HepG2 (cell line): ENCODE measurements around the gene CER1. TPM values are rescaled to one million over a fixed set of nuclear protein-coding genes. Genes with fewer than 3 reads are reported as not detected.

Source experiments
- ATAC-seq: fragments of 200-7000 bp; cut with Tn5 transposase; 3 replicates; pipeline ENCODE4 v1.9.1; 2020; ENCODE audit warnings: mild to moderate bottlenecking, moderate library complexity
- BruUV-seq: library from RNA; stranded (reverse); fragments of 400-500 nt; replicated peaks from 2 replicates; lab custom pipeline; 2021; lab: Mats Ljungman, UMichigan
- CTCF ChIA-PET: fragments of 300-600 bp; formaldehyde crosslinking; extraction: SDS; loops from one replicate; lab custom pipeline; 2021; ENCODE audit warnings: low total read pairs, inconsistent platforms, low intra/inter-chr PET ratio; lab: Yijun Ruan, JAX
- POLR2A ChIA-PET: fragments of 350-600 bp; sonication (Branson Sonifier 250); formaldehyde crosslinking; loops from one replicate; lab custom pipeline; 2020; ENCODE audit warnings: antibody characterized with exemption, inconsistent platforms; lab: Yijun Ruan, JAX
- DNase-seq: peaks from one replicate; pipeline ENCODE4 v3.0.0-alpha.2; 2015; ENCODE audit warnings: low spot score
- FAIRE-seq: peaks from 3 replicates; lab custom pipeline; 2011; peaks lifted over from hg19 to GRCh38; lab: Jason Lieb, UNC
- H2AFZ ChIP-seq: one replicate; pipeline ENCODE4 v1.6.1; 2011; ENCODE audit warnings: low read length, inconsistent platforms
- H3K27ac ChIP-seq: fragments of 300-600 bp; 3 replicates; pipeline ENCODE4 v1.8.0; 2011; ENCODE audit warnings: mixed run types, mild to moderate bottlenecking, mixed read lengths, low read length, inconsistent platforms; ENCODE audit not compliant: insufficient read depth; ENCODE audit errors: extremely low read length
- H3K27me3 ChIP-seq, 2 experiments: fragments of 200-600 bp in 1 of 2; 2 replicates in 1 of 2; 3 replicates in 1 of 2; pipeline versions ENCODE4 v1.6.0 to v1.8.0; 2011; ENCODE audit warnings: low read length in 2 of 2, mild to moderate bottlenecking in 2 of 2, moderate library complexity in 2 of 2, inconsistent platforms in 1 of 2; ENCODE audit not compliant: insufficient read depth in 2 of 2, control insufficient read depth in 1 of 2
- H3K36me3 ChIP-seq, 2 experiments: fragments of 200-600 bp in 1 of 2; replicated peaks in 1 of 2; 2 replicates in 1 of 2; 3 replicates in 1 of 2; pipeline versions ENCODE4 v1.5.1 to v1.8.0; 2011; ENCODE audit warnings: low read length in 2 of 2, inconsistent platforms in 1 of 2; ENCODE audit not compliant: insufficient read depth in 2 of 2, control insufficient read depth in 1 of 2
- H3K4me1 ChIP-seq: 2 replicates; pipeline ENCODE4 v1.5.1; 2012; ENCODE audit warnings: low read length, inconsistent platforms; ENCODE audit not compliant: insufficient read depth
- H3K4me2 ChIP-seq: 2 replicates; pipeline ENCODE4 v1.6.0; 2011; ENCODE audit warnings: low read depth, low read length, inconsistent platforms
- H3K4me3 ChIP-seq, 3 experiments: fragments of 200-600 bp in 1 of 3; sonication (generic), shearing (Covaris generic) in 1 of 3; replicated peaks in 1 of 3; 2 replicates each; pipeline ENCODE4 v1.5.1; 2011 to 2016; ENCODE audit warnings: low read length in 3 of 3, inconsistent platforms in 2 of 3, low read depth in 2 of 3, mild to moderate bottlenecking in 2 of 3, control low read depth in 1 of 3, mixed read lengths in 1 of 3; ENCODE audit not compliant: insufficient read depth in 1 of 3
- H3K79me2 ChIP-seq: one replicate; pipeline ENCODE4 v1.6.1; 2011; ENCODE audit warnings: low read length, inconsistent platforms; ENCODE audit not compliant: insufficient read depth
- H3K9ac ChIP-seq: 2 replicates; pipeline ENCODE4 v1.6.0; 2011; ENCODE audit warnings: mild to moderate bottlenecking, low read depth, low read length, inconsistent platforms; ENCODE audit not compliant: insufficient read depth
- H3K9me3 ChIP-seq: 2 replicates; pipeline ENCODE4 v1.5.1; 2012; ENCODE audit warnings: mild to moderate bottlenecking, low read length
- H4K20me1 ChIP-seq: 2 replicates; pipeline ENCODE4 v1.6.0; 2011; ENCODE audit warnings: inconsistent platforms, mild to moderate bottlenecking, low read length, moderate library complexity; ENCODE audit not compliant: insufficient read depth
- ADNP ChIP-seq: sonication (generic); formaldehyde crosslinking; IDR thresholded peaks from 2 replicates; pipeline ENCODE4 v1.4.0; 2020; ENCODE audit warnings: missing genetic modification reagents
- KDM5A ChIP-seq: fragments of 200-600 bp; sonication (generic); IDR thresholded peaks from 2 replicates; pipeline ENCODE4 v1.7.0; 2018; ENCODE audit warnings: antibody characterized with exemption, mild to moderate bottlenecking, low read length, borderline replicate concordance
- POLR2G ChIP-seq: fragments of 200-400 bp; formaldehyde crosslinking; IDR thresholded peaks from 2 replicates; pipeline ENCODE4 v1.6.1; 2018; ENCODE audit warnings: mild to moderate bottlenecking, low read depth, low read length, moderate library complexity
- RBM22 ChIP-seq: fragments of 200-400 bp; formaldehyde crosslinking; optimal IDR thresholded peaks from 2 replicates; pipeline ENCODE3; 2017; ENCODE audit warnings: mild to moderate bottlenecking, low read length, moderate library complexity
- WGBS: methylation state at CpG from one replicate; pipeline ENCODE4 v1.1.6; 2017; ENCODE audit warnings: low lambda C conversion rate; 5-methylcytosine and 5-hydroxymethylcytosine counted together
- in situ Hi-C: cut with HindIII; loops from 2 replicates; pipeline ENCODE4 v1.10.0; 2017; ENCODE audit warnings: low pct_unique_long_range_greater_than_20kb; ENCODE audit not compliant: extremely low pct_ligation_motif_present
- intact Hi-C: fragments of 100-400 bp; cut with micrococcal nuclease; formaldehyde crosslinking; loops from one replicate; pipeline ENCODE4 v1.10.0; 2022; ENCODE audit not compliant: unreplicated experiment
- polyA plus RNA-seq, 8 experiments: library from polyadenylated mRNA; depleted of rRNA in 3 of 8; stranded (reverse) in 7 of 8; unstranded in 1 of 8; fragments of >200 nt; fragmentation: Illumina TruSeq in 4 of 8; extraction: Trizol in 4 of 8; gene quantifications; 2 replicates each; pipeline versions ENCODE4 v1.2.1 to v1.2.3, GENCODE V29; 2011 to 2016; ENCODE audit warnings: low read depth in 4 of 8, missing spikeins in 1 of 8, mixed read lengths in 1 of 8; ENCODE audit not compliant: insufficient read depth in 1 of 8
- total RNA-seq, 5 experiments: library from RNA; depleted of rRNA; stranded (reverse); fragments of >200 nt; fragmentation: Illumina TruSeq; extraction: Trizol; gene quantifications; 2 replicates each; pipeline ENCODE4 v1.2.3, GENCODE V29; 2016; ENCODE audit warnings: low read depth in 1 of 5
- TF ChIP-seq, protein P1 (sequence below): sonication (generic); formaldehyde crosslinking; IDR thresholded peaks from 2 replicates; pipeline ENCODE4 v1.4.0; 2020; ENCODE audit warnings: missing genetic modification reagents, borderline replicate concordance
- TF ChIP-seq, protein P2 (sequence below): sonication (generic); formaldehyde crosslinking; IDR thresholded peaks from 2 replicates; pipeline ENCODE4 v1.5.0; 2020; ENCODE audit warnings: missing genetic modification reagents

The CER1 gene
- total and polyA plus RNA-seq, 2 of the 13 experiments (the other 11 are each of a cell fraction or from before 2014, with no cell fraction given): 0.18 TPM; not detected in 1

DNA sequence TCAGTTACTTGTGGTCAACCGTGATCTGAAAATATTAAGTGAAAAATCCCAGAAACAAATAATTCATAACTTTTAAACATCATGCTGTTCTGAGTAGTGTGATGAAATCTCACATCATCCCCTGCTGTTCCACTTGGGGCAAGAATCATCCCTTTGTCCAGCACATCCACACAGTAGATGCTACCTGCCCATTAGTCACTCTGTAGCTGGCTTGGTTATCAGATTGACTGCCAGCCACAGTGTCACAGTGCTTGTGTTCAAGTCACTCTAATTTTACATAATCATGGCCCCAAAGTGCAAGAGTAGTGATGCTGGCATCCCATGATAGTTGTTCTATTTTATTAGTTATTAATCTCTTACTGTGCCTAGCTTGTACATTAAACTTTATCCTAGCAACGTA lies 39.1 kb upstream of the CER1 start:
- WGBS: 85% methylated on average over 2 of the region's 2 CpGs
- DNase-seq: no peak
- no peaks in the 10 kb centered on the region for H3K9me3 ChIP-seq
- ATAC-seq: peak; percentile 26
- in situ Hi-C loops: loop anchor here (10.0 kb wide), 1 partner anchor 297 kb away; no protein-coding TSS in a partner anchor
- no peak overlapping the region for H3K27ac ChIP-seq
- FAIRE-seq: no peak
- H3K4me1 ChIP-seq: peaks cover 9% of the 10 kb centered on the region
- H3K27me3 ChIP-seq: no peaks in the 10 kb centered on the region
- peaks cover 0 to 36% of the 10 kb centered on the region in 2 experiments; a peak in 3 of 5 replicates for H3K36me3 ChIP-seq
- TF ChIP-seq RBM22: peak; percentile 86
- TF ChIP-seq, protein P1, sequence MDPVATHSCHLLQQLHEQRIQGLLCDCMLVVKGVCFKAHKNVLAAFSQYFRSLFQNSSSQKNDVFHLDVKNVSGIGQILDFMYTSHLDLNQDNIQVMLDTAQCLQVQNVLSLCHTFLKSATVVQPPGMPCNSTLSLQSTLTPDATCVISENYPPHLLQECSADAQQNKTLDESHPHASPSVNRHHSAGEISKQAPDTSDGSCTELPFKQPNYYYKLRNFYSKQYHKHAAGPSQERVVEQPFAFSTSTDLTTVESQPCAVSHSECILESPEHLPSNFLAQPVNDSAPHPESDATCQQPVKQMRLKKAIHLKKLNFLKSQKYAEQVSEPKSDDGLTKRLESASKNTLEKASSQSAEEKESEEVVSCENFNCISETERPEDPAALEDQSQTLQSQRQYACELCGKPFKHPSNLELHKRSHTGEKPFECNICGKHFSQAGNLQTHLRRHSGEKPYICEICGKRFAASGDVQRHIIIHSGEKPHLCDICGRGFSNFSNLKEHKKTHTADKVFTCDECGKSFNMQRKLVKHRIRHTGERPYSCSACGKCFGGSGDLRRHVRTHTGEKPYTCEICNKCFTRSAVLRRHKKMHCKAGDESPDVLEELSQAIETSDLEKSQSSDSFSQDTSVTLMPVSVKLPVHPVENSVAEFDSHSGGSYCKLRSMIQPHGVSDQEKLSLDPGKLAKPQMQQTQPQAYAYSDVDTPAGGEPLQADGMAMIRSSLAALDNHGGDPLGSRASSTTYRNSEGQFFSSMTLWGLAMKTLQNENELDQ: no peak
- no peak for TF ChIP-seq ADNP (CRISPR knock-in tag)
- no peak for TF ChIP-seq KDM5A
- TF ChIP-seq, protein P2, sequence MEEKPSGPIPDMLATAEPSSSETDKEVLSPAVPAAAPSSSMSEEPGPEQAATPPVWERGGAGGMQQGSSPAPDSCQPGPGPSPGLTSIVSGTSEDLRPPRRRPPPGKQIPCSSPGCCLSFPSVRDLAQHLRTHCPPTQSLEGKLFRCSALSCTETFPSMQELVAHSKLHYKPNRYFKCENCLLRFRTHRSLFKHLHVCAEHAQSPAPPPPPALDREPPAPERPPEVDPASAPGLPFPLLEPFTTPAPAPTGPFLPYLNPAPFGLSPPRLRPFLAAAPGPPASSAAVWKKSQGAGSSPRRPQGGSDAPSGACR (CRISPR knock-in tag): no peak
- TF ChIP-seq POLR2G: no peak; the same call in 1 of the 2 replicates
- H3K4me2 ChIP-seq: no peak overlapping the region
- no peak overlapping the region for H3K4me3 ChIP-seq
- intact Hi-C loops: no loop called here
- BruUV-seq: no TSS peak
- H3K79me2 ChIP-seq: no peaks in the 10 kb centered on the region
- CTCF ChIA-PET: no interaction called here
- H4K20me1 ChIP-seq: no peaks in the 10 kb centered on the region
- H2AFZ ChIP-seq: no peak overlapping the region
- POLR2A ChIA-PET: no interaction called here
- no peak overlapping the region for H3K9ac ChIP-seq
